Vagina (tissue), 2 donors: ENCODE measurements around the gene DLG2.

ENCODE experiments used
- POLR2A ChIP-seq, 2 donors: fragments of 450-650 bp; IDR thresholded peaks; one replicate each; pipeline ENCODE4 v1.6.1; 2017; ENCODE audit warnings: antibody characterized with exemption in 2 of 2, mild to moderate bottlenecking in 2 of 2, moderate library complexity in 2 of 2
- TF ChIP-seq, protein P1 (sequence below), 3 experiments: fragments of 450-650 bp in 2 of 3; fragments of 200-600 bp in 1 of 3; sonication (generic) in 1 of 3; IDR thresholded peaks; one replicate each; pipeline ENCODE4 v1.5.1; 2017 to 2019; ENCODE audit warnings: antibody characterized with exemption in 3 of 3, mild to moderate bottlenecking in 2 of 3, moderate library complexity in 2 of 3

DNA sequence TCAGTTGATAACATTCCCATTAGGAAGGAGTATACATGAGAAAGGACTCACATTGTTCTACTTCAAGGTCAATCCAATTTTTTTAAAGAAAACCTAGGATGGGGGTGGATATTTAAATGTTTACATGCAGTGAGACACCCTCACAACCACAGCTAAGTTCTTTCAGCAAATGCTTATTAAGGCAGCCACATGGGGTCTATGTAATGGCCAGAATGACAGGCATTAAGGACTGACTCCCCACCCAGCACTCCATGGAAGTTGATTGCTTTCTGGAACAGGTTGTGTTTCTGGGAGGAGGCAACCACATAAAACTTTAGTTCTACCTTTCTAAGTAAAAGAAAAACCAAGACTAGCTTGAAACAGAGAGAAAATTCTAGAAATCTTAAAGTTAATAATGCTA, 1678.9 kb downstream of the DLG2 start:
- no peak for TF ChIP-seq POLR2A (IDR thresholded peaks at IDR 0.05)
- TF ChIP-seq, protein P1, sequence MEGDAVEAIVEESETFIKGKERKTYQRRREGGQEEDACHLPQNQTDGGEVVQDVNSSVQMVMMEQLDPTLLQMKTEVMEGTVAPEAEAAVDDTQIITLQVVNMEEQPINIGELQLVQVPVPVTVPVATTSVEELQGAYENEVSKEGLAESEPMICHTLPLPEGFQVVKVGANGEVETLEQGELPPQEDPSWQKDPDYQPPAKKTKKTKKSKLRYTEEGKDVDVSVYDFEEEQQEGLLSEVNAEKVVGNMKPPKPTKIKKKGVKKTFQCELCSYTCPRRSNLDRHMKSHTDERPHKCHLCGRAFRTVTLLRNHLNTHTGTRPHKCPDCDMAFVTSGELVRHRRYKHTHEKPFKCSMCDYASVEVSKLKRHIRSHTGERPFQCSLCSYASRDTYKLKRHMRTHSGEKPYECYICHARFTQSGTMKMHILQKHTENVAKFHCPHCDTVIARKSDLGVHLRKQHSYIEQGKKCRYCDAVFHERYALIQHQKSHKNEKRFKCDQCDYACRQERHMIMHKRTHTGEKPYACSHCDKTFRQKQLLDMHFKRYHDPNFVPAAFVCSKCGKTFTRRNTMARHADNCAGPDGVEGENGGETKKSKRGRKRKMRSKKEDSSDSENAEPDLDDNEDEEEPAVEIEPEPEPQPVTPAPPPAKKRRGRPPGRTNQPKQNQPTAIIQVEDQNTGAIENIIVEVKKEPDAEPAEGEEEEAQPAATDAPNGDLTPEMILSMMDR (IDR thresholded peaks at IDR 0.05) = no peak
